Activated CD4-positive, alpha-beta T cell treated with anti-CD3 and anti-CD28 coated beads, Interleukin-2, amount 10 ng/mL, durations not matched to agents 7 days and 5 days (primary cell): ENCODE results near the gene ARFGEF3. TPM values are rescaled to one million over a fixed set of nuclear protein-coding genes. Genes with fewer than 3 reads are reported as not detected.
"Not testable (repeated sequence)": the region's sequence is repeated elsewhere in the genome, so short reads cannot be mapped to it uniquely, and the experiment has no call there.

Source experiments
- CTCF ChIA-PET: fragments of 350-600 bp; sonication (Branson Sonifier 250); formaldehyde crosslinking; loops from one replicate; lab custom pipeline; 2021; ENCODE audit warnings: antibody characterized with exemption; lab: Charles Lee
- POLR2A ChIA-PET: fragments of 350-600 bp; sonication (Branson Sonifier 250); formaldehyde crosslinking; loops from one replicate; lab custom pipeline; 2021; ENCODE audit warnings: antibody characterized with exemption; lab: Charles Lee
- DNase-seq: peaks from one replicate; pipeline ENCODE4 v3.0.0-alpha.2; 2020
- H3K27ac Mint-ChIP-seq: one replicate; pipeline ENCODE4 v1.8.0; 2021; ENCODE audit warnings: mild to moderate bottlenecking, moderate library complexity, mixed read lengths
- H3K27me3 Mint-ChIP-seq: one replicate; pipeline ENCODE4 v1.8.0; 2021; ENCODE audit warnings: mixed read lengths
- H3K36me3 Mint-ChIP-seq: one replicate; pipeline ENCODE4 v1.8.0; 2021; ENCODE audit warnings: low read depth, mixed read lengths
- H3K4me1 Mint-ChIP-seq: one replicate; pipeline ENCODE4 v1.8.0; 2021; ENCODE audit warnings: mixed read lengths
- H3K4me3 Mint-ChIP-seq: one replicate; pipeline ENCODE4 v1.8.0; 2021; ENCODE audit warnings: mild to moderate bottlenecking, moderate library complexity, mixed read lengths
- H3K9me3 Mint-ChIP-seq: one replicate; pipeline ENCODE4 v1.8.0; 2021; ENCODE audit warnings: mixed read lengths
- total RNA-seq, 2 experiments: library from RNA; stranded (reverse); gene quantifications; one replicate each; pipeline ENCODE4 v1.2.3, GENCODE V29; 2021

The ARFGEF3 gene
- total RNA-seq, 2 experiments from 2014 or later: 0.05 to 0.06 TPM

DNA sequence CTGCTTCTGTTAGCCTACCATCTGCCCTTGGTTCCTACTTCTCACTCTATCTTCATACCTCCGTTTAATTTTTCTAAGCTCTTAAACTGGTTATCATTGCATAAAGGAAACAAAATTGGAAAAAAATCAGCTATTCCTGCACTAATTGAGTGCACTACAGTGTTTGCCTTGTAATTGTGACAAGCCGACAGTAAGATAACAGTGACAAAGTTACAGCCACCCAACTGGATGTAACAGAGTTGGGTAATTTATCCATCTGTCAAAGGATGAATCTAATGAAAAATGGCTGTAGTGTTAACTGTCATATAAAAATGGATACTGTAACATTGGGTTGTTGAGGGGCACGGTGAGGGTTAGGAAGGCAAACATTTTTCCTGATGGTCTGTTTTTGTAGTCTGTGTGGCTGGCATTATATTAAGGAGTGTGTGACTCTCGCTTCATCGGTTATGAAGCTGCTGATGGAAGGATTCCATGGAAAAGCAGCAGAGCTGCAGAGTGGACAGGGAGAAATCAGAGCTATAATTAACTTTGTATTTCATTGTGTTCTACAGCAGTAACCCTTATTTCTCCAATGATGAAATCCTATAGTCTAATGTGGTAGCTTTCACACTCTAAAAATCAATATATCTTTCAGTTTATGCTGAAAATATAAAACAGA is 43.8 kb downstream of the ARFGEF3 start:
- Mint-ChIP-seq H3K27ac (no peak overlapping the region), H3K27me3 (peaks cover 21% of the 10 kb centered on the region), H3K4me1 (no peaks in the 10 kb centered on the region), H3K9me3 (no peaks in the 10 kb centered on the region), H3K4me3 (no peak overlapping the region), H3K36me3 (no peaks in the 10 kb centered on the region)
- CTCF ChIA-PET: no interaction called here
- no peak for DNase-seq
- POLR2A ChIA-PET: interaction anchor here (0.5 kb wide), 1 partner anchor 127 kb away, joined by 3 read pairs; no protein-coding TSS in a partner anchor

DNA sequence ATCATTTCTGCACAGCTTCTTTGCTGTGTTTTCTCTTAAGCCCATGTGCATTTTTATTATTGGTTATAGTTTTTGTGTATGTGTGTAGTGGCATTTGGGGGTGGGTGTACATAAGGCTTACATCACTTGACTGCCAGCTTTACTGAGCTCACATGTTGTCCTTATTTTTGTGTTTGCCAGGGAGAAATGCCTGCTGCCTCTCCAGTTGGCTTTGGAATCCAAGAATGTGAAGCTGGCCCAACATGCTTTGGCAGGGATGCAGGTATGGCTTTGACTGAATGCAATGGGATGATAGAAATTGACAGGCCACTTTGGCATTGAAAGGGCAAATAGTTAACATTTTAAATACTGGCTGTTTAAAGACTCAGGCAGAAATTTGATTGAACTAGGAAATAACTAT is 45.1 kb downstream of the ARFGEF3 start:
- Mint-ChIP-seq H3K9me3 (no peaks in the 10 kb centered on the region), H3K27ac (no peak overlapping the region), H3K4me1 (no peaks in the 10 kb centered on the region), H3K36me3 (no peaks in the 10 kb centered on the region), H3K27me3 (peaks cover 21% of the 10 kb centered on the region), H3K4me3 (no peak overlapping the region)
- ChIA-PET CTCF (no interaction called here), POLR2A (no interaction called here)
- DNase-seq: no peak

DNA sequence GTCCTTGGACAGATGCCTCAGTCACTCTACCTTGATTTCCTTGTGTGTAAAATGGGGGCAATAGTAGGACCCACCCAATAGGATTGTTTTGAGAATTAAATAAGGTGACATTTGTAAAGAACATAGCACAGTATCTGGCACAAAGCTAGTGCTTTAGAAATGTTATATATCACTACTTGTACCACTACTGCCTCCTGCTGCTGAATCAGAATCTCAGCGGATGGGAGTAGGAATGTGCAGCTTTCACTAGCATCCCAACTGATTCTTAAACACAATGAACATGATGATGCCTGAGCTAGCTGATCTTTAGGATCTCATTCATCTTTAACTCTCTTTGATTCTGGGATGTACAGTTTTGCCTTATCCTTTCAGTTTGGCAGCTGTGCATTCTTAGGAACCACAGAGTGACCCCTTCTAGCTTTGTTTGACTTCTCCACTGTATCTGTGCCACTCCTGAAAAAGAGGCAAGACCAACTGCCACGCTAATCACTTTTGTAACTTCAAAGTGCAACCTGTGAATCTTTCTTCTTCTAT is 49.4 kb downstream of the ARFGEF3 start:
- Mint-ChIP-seq H3K4me1 (no peaks in the 10 kb centered on the region), H3K36me3 (no peaks in the 10 kb centered on the region), H3K4me3 (no peak overlapping the region), H3K27me3 (peaks cover 20% of the 10 kb centered on the region), H3K27ac (no peak overlapping the region), H3K9me3 (no peaks in the 10 kb centered on the region)
- no peak for DNase-seq
- POLR2A ChIA-PET: no interaction called here
- CTCF ChIA-PET: no interaction called here

DNA sequence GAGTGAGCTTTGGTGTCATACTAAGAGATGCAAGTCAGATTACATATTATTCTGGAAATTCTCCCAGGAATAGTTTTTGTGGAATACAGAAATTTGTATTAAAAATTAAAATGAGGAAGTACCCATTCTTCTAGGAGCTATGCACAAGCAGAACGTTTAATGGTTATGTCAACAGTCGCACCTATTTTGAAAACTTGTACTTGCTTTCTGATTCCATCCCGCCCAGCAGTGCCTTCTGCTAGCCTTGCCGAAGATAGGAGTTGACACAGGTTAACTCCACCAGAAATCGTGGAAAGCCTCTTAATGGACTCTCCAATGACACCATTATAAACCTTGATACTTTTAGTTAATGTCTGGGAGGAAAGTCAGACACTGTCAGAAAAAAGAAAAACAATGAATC is 49.9 kb downstream of the ARFGEF3 start:
- Mint-ChIP-seq H3K4me3 (no peak overlapping the region), H3K27me3 (peaks cover 19% of the 10 kb centered on the region), H3K4me1 (no peaks in the 10 kb centered on the region), H3K36me3 (no peaks in the 10 kb centered on the region), H3K27ac (no peak overlapping the region), H3K9me3 (no peaks in the 10 kb centered on the region)
- CTCF ChIA-PET: no interaction called here
- POLR2A ChIA-PET: no interaction called here
- no peak for DNase-seq

DNA sequence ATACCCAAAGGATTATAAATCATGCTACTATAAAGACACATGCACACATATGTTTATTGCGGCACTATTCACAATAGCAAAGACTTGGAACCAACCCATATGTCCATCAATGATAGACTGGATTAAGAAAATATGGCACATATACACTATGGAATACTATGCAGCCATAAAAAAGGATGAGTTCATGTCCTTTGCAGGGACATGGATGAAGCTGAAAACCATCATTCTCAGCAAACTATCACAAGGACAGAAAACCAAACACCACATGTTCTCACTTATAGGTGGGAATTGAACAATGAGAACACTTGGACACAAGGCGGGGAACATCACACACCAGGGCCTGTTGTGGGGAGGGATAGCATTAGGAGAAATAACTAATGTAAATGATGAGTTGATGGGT is 50.8 kb downstream of the ARFGEF3 start:
- H3K36me3 Mint-ChIP-seq, H3K27ac Mint-ChIP-seq, H3K9me3 Mint-ChIP-seq, POLR2A ChIA-PET, DNase-seq, CTCF ChIA-PET, H3K4me3 Mint-ChIP-seq, H3K4me1 Mint-ChIP-seq: not testable (repeated sequence)
- H3K27me3 Mint-ChIP-seq: peaks cover 17% of the 10 kb centered on the region

DNA sequence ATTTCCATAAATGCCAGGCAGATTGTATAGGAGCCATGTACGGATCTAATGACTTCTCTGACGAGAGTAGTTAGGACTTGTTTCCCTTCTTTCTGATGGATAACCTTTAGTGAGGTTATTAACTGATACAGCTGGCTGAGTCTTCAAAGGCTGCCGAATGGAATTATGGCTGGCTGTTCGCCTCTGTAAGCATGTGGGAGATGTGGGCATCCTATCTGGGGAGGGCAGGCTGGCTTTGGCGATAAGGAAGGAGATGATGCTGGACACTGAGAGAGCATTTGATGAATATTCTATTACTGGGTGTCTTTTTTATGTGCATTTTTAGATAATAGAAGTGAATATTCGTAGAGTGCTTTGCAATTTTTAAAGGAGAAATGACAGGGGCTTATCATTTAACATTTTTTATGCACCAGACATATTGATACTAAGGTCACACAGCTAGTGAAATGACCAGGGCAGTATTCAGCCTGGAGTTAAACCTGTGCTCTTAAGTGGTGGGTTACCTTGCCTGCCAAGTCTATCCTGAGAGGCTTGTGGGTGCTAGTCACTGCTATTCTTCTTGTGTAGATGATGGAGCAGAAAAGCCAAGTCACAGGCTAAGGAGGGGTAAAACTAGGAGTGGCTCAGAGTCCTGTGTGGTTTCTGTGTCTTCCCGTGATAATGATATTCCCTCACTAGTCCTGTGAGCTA is 53.5 kb downstream of the ARFGEF3 start:
- no peaks in the 10 kb centered on the region for H3K4me1 Mint-ChIP-seq
- no peak overlapping the region for H3K4me3 Mint-ChIP-seq
- DNase-seq: no peak
- ChIA-PET POLR2A (no interaction called here), CTCF (no interaction called here)
- peaks cover 23% of the 10 kb centered on the region for H3K27me3 Mint-ChIP-seq
- H3K36me3 Mint-ChIP-seq: no peaks in the 10 kb centered on the region
- H3K9me3 Mint-ChIP-seq: no peaks in the 10 kb centered on the region
- no peak overlapping the region for H3K27ac Mint-ChIP-seq

DNA sequence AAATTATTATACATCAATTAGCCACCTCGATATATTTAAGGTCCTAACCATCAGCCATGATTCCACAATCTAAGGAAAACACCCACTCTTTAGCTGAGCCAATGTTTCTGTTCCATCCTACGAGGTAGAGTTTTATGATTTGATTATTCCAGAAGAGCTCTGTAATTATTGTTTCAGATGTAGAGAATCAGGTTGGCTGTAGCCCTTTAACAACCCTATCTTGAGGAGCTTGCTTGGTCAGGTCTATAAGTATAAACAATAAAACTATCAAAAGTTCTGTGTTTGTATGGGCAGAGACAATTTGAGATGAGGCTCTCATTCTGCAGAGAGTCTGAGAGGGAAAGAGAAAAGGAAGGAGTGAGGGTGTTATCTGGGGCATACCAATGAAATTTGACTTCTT is 56.7 kb downstream of the ARFGEF3 start, which contains the start of gene PBOV1:
Gene PBOV1, minus strand, starts transcription at position 43 of the 400 bp plus-strand sequence. CDS start 96 bp downstream, outside the sequence.
- no peaks in the 10 kb centered on the region for H3K36me3 Mint-ChIP-seq
- CTCF ChIA-PET: no interaction called here
- no peak for DNase-seq
- H3K9me3 Mint-ChIP-seq: no peaks in the 10 kb centered on the region
- H3K27ac Mint-ChIP-seq: no peak within 1 kb of the TSS
- POLR2A ChIA-PET: no interaction called here
- peaks cover 27% of the 10 kb centered on the region for H3K27me3 Mint-ChIP-seq
- no peak within 1 kb of the TSS for H3K4me3 Mint-ChIP-seq
- no peaks in the 10 kb centered on the region for H3K4me1 Mint-ChIP-seq

DNA sequence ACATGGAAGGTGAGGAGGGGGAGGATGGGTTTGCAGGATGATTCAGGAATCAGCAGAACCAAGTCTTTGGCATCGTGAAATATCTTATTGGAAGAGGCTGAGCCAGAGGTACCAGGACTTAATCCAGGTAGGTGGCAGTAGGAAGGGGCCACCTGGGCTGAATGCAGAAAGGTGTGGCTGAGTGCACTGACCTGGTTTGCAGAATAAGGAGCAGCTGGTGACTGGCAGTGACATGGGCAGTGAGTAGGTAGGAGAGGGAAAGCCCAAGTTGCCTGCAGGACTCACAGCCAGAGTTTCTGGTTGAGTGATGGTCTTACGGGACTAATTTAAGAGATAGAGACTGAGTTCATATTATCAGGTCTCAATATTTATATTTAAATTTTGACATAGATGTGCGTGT is 57.7 kb downstream of the ARFGEF3 start:
- Mint-ChIP-seq H3K27ac (no peak overlapping the region), H3K4me3 (no peak overlapping the region), H3K27me3 (peaks cover 27% of the 10 kb centered on the region), H3K4me1 (no peaks in the 10 kb centered on the region), H3K9me3 (no peaks in the 10 kb centered on the region), H3K36me3 (no peaks in the 10 kb centered on the region)
- POLR2A ChIA-PET: no interaction called here
- DNase-seq: no peak
- CTCF ChIA-PET: no interaction called here

DNA sequence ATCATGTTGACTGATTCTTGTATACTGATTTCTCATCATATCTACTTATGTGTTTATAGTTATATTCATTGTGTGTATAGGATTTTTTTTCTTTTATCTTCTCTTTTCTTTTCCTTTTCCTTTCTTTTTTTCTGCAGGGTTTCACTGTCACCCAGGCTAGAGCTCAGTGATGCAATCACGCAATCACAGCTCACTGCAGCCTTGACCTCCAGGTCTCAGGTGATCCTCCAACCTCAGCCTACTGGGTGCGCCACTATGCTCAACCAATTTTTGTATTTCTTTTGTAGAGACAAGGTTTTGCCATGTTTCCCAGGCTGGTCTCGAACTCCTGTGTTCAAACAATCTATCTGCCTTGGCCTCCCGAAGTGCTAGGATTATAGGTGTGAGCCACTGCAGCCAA is 58.2 kb downstream of the ARFGEF3 start:
- ChIA-PET POLR2A (no interaction called here), CTCF (no interaction called here)
- no peak for DNase-seq
- Mint-ChIP-seq H3K4me3 (no peak overlapping the region), H3K27me3 (peaks cover 25% of the 10 kb centered on the region), H3K36me3 (no peaks in the 10 kb centered on the region), H3K27ac (no peak overlapping the region), H3K9me3 (no peaks in the 10 kb centered on the region), H3K4me1 (no peaks in the 10 kb centered on the region)

GRCh38 chr6:138222901-138223546 is 61.3 kb downstream of the ARFGEF3 start:
- Mint-ChIP-seq H3K4me1 (no peaks in the 10 kb centered on the region), H3K9me3 (no peaks in the 10 kb centered on the region), H3K4me3 (no peak overlapping the region), H3K27ac (no peak overlapping the region), H3K36me3 (no peaks in the 10 kb centered on the region), H3K27me3 (peaks cover 14% of the 10 kb centered on the region)
- ChIA-PET POLR2A (no interaction called here), CTCF (interaction anchor here (1.0 kb wide), 1 partner anchor 17 kb away, joined by 4 read pairs; no protein-coding TSS in a partner anchor)
- no peak for DNase-seq

DNA sequence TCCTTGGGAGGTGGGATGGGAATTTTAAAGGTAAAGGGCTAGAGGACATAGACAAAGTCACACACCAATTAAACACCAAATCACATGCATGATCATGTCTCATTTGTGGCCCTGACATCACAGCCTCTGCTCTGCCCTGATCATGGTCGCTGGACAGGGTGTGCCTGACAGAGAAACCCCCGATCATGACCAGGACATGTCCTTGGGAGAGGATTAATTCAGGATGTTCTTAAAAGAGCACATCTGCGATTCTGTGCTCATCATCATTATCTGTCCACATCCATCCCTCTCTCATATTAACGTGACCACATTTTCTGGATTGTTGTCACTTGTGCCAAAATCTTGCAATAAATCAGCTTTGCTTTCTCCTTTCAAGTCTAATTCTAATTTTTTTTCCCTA is 64.2 kb downstream of the ARFGEF3 start:
- Mint-ChIP-seq H3K4me1 (no peaks in the 10 kb centered on the region), H3K9me3 (no peaks in the 10 kb centered on the region), H3K27me3 (peaks cover 13% of the 10 kb centered on the region), H3K27ac (no peak overlapping the region), H3K36me3 (no peaks in the 10 kb centered on the region), H3K4me3 (no peak overlapping the region)
- DNase-seq: no peak
- CTCF ChIA-PET: no interaction called here
- POLR2A ChIA-PET: no interaction called here

DNA sequence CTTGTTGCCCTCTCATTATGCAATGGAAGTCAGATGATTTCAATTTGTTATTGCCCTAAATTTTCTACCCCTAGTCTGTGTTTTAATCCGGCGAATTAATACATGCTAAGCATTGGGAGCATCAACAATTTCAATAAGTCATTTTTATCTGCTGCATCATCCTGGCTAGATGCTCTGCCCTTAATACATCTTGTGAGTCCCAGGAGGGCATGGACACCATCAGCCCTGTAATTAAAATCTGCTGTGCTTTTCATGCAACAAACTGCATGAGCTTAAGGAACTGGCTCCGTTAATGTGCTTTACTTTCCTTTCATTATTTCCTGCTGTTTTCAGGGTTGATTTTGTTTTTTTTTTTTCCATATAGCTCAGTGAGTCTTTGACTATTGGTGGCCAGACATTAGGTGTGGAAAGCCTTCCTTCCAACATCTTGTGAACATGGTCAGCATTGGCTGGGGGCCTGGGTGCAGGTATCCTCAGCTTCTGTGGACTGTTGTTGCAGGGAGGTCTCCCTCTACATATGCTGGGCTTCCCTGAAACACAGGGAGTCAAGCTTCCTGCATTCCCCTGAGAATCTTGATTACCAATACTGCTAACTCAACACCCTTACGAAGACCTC is 65.1 kb downstream of the ARFGEF3 start:
- ChIA-PET POLR2A (no interaction called here), CTCF (no interaction called here)
- no peaks in the 10 kb centered on the region for H3K36me3 Mint-ChIP-seq
- H3K27ac Mint-ChIP-seq: no peak overlapping the region
- H3K4me3 Mint-ChIP-seq: no peak overlapping the region
- no peaks in the 10 kb centered on the region for H3K9me3 Mint-ChIP-seq
- H3K27me3 Mint-ChIP-seq: peaks cover 16% of the 10 kb centered on the region
- DNase-seq: no peak
- no peaks in the 10 kb centered on the region for H3K4me1 Mint-ChIP-seq
